ENCODE measurements around the gene VRK2. TPM values are rescaled to one million over a fixed set of nuclear protein-coding genes. Genes with fewer than 3 reads are reported as not detected.

The VRK2 gene
- total RNA-seq, 1 experiment from 2014 or later: 42.8 TPM

- H3F3A ChIP-seq (ENCODE audit: insufficient read depth, low read depth): no peaks in the 10 kb centered on the region; the same call in 1 of the 2 replicates
- ChIA-PET POLR2A (ENCODE audit: unreplicated experiment) (interaction anchor here (0.7 kb wide), 1 partner anchor 8 kb away, joined by 8 read pairs; the partner anchor contains the start of gene VRK2), CTCF (interaction anchor here (0.6 kb wide), 2 partner anchors 491 to 733 kb away, joined by 3 read pairs; no protein-coding TSS in a partner anchor)
- H3K9me3 ChIP-seq (ENCODE audit: insufficient read depth, low read depth): no peaks in the 10 kb centered on the region
- H2AFZ ChIP-seq: no peak overlapping the region
- no peak overlapping the region for H3K4me3 ChIP-seq
- intact Hi-C loops (cut with micrococcal nuclease; ENCODE audit: unreplicated experiment): no loop called here
- H3K9me2 ChIP-seq (ENCODE audit: insufficient read depth): no peaks in the 10 kb centered on the region
- 0 out of 2 replicates have a peak overlapping the region, but pooled peaks have one; percentile 27 for H3K27ac ChIP-seq
- H4K20me1 ChIP-seq (ENCODE audit: insufficient read depth): 0 out of 2 replicates have a peak, but pooled peaks cover 7% of the 10 kb centered on the region
- H3K4me1 ChIP-seq (replicated peaks; ENCODE audit: insufficient read depth): peaks cover 13% of the 10 kb centered on the region
- peak in 1 of 2 experiments; percentile 68 for DNase-seq
- BruUV-seq (replicated peaks): no TSS peak
- no peaks in the 10 kb centered on the region for H3K27me3 ChIP-seq (ENCODE audit: insufficient read depth, low read depth)
- peaks cover 19% of the 10 kb centered on the region for H3K36me3 ChIP-seq (ENCODE audit: low read depth)
- peaks cover 11% of the 10 kb centered on the region for H3K79me2 ChIP-seq (ENCODE audit: low read depth)
- H3K4me2 ChIP-seq: no peak overlapping the region
- TF ChIP-seq CTCF (conservative IDR thresholded peaks at IDR 0.05) (no peak), EZH2 (IDR thresholded peaks at IDR 0.05; ENCODE audit: low read depth) (no peak)
Measured at GRCh38 chr2:58054264-58054663, 7.7 kb downstream of the VRK2 start.

GRCh38 chr2:58055033-58055786 lies 8.6 kb downstream of the VRK2 start:
- intact Hi-C loops (cut with micrococcal nuclease; ENCODE audit: unreplicated experiment): no loop called here
- H3K4me1 ChIP-seq (replicated peaks; ENCODE audit: insufficient read depth): peaks cover 13% of the 10 kb centered on the region
- H2AFZ ChIP-seq: no peak overlapping the region
- no peaks in the 10 kb centered on the region for H3K9me3 ChIP-seq (ENCODE audit: insufficient read depth, low read depth)
- no peak for DNase-seq
- no peak overlapping the region for H3K4me3 ChIP-seq
- no peaks in the 10 kb centered on the region for H3K9me2 ChIP-seq (ENCODE audit: insufficient read depth)
- H3K27me3 ChIP-seq (ENCODE audit: insufficient read depth, low read depth): no peaks in the 10 kb centered on the region
- ChIA-PET POLR2A (ENCODE audit: unreplicated experiment) (interaction anchor here (0.7 kb wide), 1 partner anchor 717 kb away, joined by 5 read pairs; no protein-coding TSS in a partner anchor), CTCF (no interaction called here)
- H3F3A ChIP-seq (ENCODE audit: insufficient read depth, low read depth): no peaks in the 10 kb centered on the region; the same call in 1 of the 2 replicates
- H4K20me1 ChIP-seq (ENCODE audit: insufficient read depth): 0 out of 2 replicates have a peak, but pooled peaks cover 7% of the 10 kb centered on the region
- 0 out of 2 replicates have a peak, but pooled peaks cover 5% of the 10 kb centered on the region for H3K79me2 ChIP-seq (ENCODE audit: low read depth)
- TF ChIP-seq EZH2 (IDR thresholded peaks at IDR 0.05; ENCODE audit: low read depth): no peak
- no peak for TF ChIP-seq CTCF (conservative IDR thresholded peaks at IDR 0.05)
- no TSS peak for BruUV-seq (replicated peaks)
- H3K27ac ChIP-seq: no peak overlapping the region
- H3K4me2 ChIP-seq: no peak overlapping the region
- H3K36me3 ChIP-seq (ENCODE audit: low read depth): peaks cover 13% of the 10 kb centered on the region

- POLR2A ChIA-PET (ENCODE audit: unreplicated experiment): no interaction called here
- Histone ChIP-seq H3K36me3 (ENCODE audit: low read depth) (peaks cover 13% of the 10 kb centered on the region), H3K9me3 (ENCODE audit: insufficient read depth, low read depth) (no peaks in the 10 kb centered on the region), H2AFZ (no peak overlapping the region), H3K4me3 (no peak overlapping the region), H3K27ac (no peak overlapping the region), H3K4me1 (replicated peaks; ENCODE audit: insufficient read depth) (peaks cover 13% of the 10 kb centered on the region), H4K20me1 (ENCODE audit: insufficient read depth) (0 out of 2 replicates have a peak, but pooled peaks cover 7% of the 10 kb centered on the region), H3K4me2 (no peak overlapping the region), H3K79me2 (ENCODE audit: low read depth) (0 out of 2 replicates have a peak, but pooled peaks cover 5% of the 10 kb centered on the region), H3K27me3 (ENCODE audit: insufficient read depth, low read depth) (no peaks in the 10 kb centered on the region), H3F3A (ENCODE audit: insufficient read depth, low read depth) (no peaks in the 10 kb centered on the region; the same call in 1 of the 2 replicates), H3K9me2 (ENCODE audit: insufficient read depth) (no peaks in the 10 kb centered on the region)
- TF ChIP-seq EZH2 (IDR thresholded peaks at IDR 0.05; ENCODE audit: low read depth) (no peak), CTCF (conservative IDR thresholded peaks at IDR 0.05) (no peak)
- intact Hi-C loops (cut with micrococcal nuclease; ENCODE audit: unreplicated experiment): no loop called here
- DNase-seq: no peak
- no TSS peak for BruUV-seq (replicated peaks)
- CTCF ChIA-PET: no interaction called here
Measured at GRCh38 chr2:58056192-58056916, 9.7 kb downstream of the VRK2 start.

Measured in PC-9 (cell line).